Neuronal stem cell (in vitro differentiated cells): ENCODE data around the gene CXADR.
"Not testable (repeated sequence)": the region's sequence is repeated elsewhere in the genome, so short reads cannot be mapped to it uniquely, and the experiment has no call there.

ENCODE experiments used
- DNase-seq: peaks from one replicate; pipeline ENCODE4 v3.0.0-alpha.2; 2013; ENCODE audit warnings: low spot score
- H2AFZ ChIP-seq: one replicate; pipeline ENCODE4 v1.6.1; 2013; ENCODE audit warnings: mild to moderate bottlenecking, low read length, inconsistent platforms
- H2AK5ac ChIP-seq: 2 replicates; pipeline ENCODE4 v1.6.1; 2013; ENCODE audit warnings: low read depth, mild to moderate bottlenecking, inconsistent platforms, low read length, moderate library complexity, mixed read lengths
- H2BK120ac ChIP-seq: 2 replicates; pipeline ENCODE4 v1.6.1; 2013; ENCODE audit warnings: low read depth, mild to moderate bottlenecking, inconsistent platforms, low read length, moderate library complexity, mixed read lengths
- H2BK12ac ChIP-seq: one replicate; pipeline ENCODE4 v1.6.1; 2013; ENCODE audit warnings: low read length, inconsistent platforms
- H2BK15ac ChIP-seq: 2 replicates; pipeline ENCODE4 v1.6.1; 2013; ENCODE audit warnings: mild to moderate bottlenecking, low read length, inconsistent platforms, mixed read lengths
- H2BK5ac ChIP-seq: one replicate; pipeline ENCODE4 v1.6.1; 2013; ENCODE audit warnings: inconsistent platforms, mild to moderate bottlenecking, low read length, moderate library complexity
- H3K14ac ChIP-seq: one replicate; pipeline ENCODE4 v1.6.1; 2013; ENCODE audit warnings: low read length, inconsistent platforms
- H3K18ac ChIP-seq: 2 replicates; pipeline ENCODE4 v1.6.1; 2013; ENCODE audit warnings: low read length, inconsistent platforms
- H3K23ac ChIP-seq: 2 replicates; pipeline ENCODE4 v1.6.1; 2013; ENCODE audit warnings: low read depth, mild to moderate bottlenecking, mixed read lengths, low read length, inconsistent platforms; ENCODE audit not compliant: poor library complexity
- H3K27ac ChIP-seq: replicated peaks from 3 replicates; pipeline ENCODE4 v1.5.1; 2013; ENCODE audit warnings: low read length, inconsistent platforms
- H3K27me3 ChIP-seq, 3 experiments: 2 replicates each; pipeline ENCODE4 v1.6.1; 2013; ENCODE audit warnings: low read length in 3 of 3, mild to moderate bottlenecking in 2 of 3, inconsistent platforms in 1 of 3, low read depth in 1 of 3, mixed read lengths in 1 of 3, moderate library complexity in 1 of 3; ENCODE audit not compliant: control insufficient read depth in 3 of 3, insufficient read depth in 3 of 3
- H3K36me3 ChIP-seq, 2 donors: replicated peaks in 1 of 2; 2 replicates each; pipeline ENCODE4 v1.6.1; 2013; ENCODE audit warnings: low read length in 2 of 2; ENCODE audit not compliant: control insufficient read depth in 2 of 2, insufficient read depth in 2 of 2
- H3K4ac ChIP-seq: 2 replicates; pipeline ENCODE4 v1.6.1; 2013; ENCODE audit warnings: inconsistent platforms, mild to moderate bottlenecking, low read length, moderate library complexity
- H3K4me1 ChIP-seq, 2 donors: 1 replicate in 1 of 2; 2 replicates in 1 of 2; pipeline ENCODE4 v1.6.1; 2013; ENCODE audit warnings: low read length in 2 of 2, low read depth in 1 of 2; ENCODE audit not compliant: control insufficient read depth in 2 of 2, insufficient read depth in 1 of 2
- H3K4me2 ChIP-seq: one replicate; pipeline ENCODE4 v1.6.1; 2013; ENCODE audit warnings: mild to moderate bottlenecking, low read length, inconsistent platforms; ENCODE audit not compliant: insufficient read depth, poor library complexity, severe bottlenecking
- H3K4me3 ChIP-seq, 2 donors: 2 replicates each; pipeline ENCODE4 v1.5.1; 2013; ENCODE audit warnings: low read length in 2 of 2, mild to moderate bottlenecking in 2 of 2, inconsistent platforms in 1 of 2, moderate library complexity in 1 of 2
- H3K79me1 ChIP-seq: one replicate; pipeline ENCODE4 v1.6.1; 2013; ENCODE audit warnings: low read depth, mild to moderate bottlenecking, inconsistent platforms, low read length, moderate library complexity
- H3K9ac ChIP-seq: one replicate; pipeline ENCODE4 v1.6.1; 2013; ENCODE audit warnings: mild to moderate bottlenecking, low read depth, low read length, inconsistent platforms; ENCODE audit not compliant: poor library complexity
- H3K9me3 ChIP-seq, 2 donors: replicated peaks in 1 of 2; 2 replicates each; pipeline versions ENCODE3 to v1.6.1; 2013; ENCODE audit warnings: low read length in 2 of 2, mild to moderate bottlenecking in 2 of 2, inconsistent platforms in 1 of 2, low read depth in 1 of 2, mixed read lengths in 1 of 2, moderate library complexity in 1 of 2; ENCODE audit not compliant: control insufficient read depth in 2 of 2, insufficient read depth in 1 of 2
- H4K8ac ChIP-seq: one replicate; pipeline ENCODE4 v1.6.1; 2013; ENCODE audit warnings: low read depth, mild to moderate bottlenecking, inconsistent platforms, low read length, moderate library complexity
- H4K91ac ChIP-seq: one replicate; pipeline ENCODE4 v1.6.1; 2013; ENCODE audit warnings: low read length, low read depth, mild to moderate bottlenecking, inconsistent platforms; ENCODE audit not compliant: poor library complexity
- WGBS, 2 donors: extraction: QIAGEN DNeasy Blood & Tissue Kit; methylation state at CpG; one replicate each; pipeline ENCODE4 v1.1.7; 2013; ENCODE audit warnings: missing lambda C conversion rate in 2 of 2, mixed read lengths in 1 of 2; ENCODE audit not compliant: insufficient read length in 2 of 2, insufficient replicate concordance in 1 of 2; ENCODE audit errors: extremely low coverage in 2 of 2; 5-methylcytosine and 5-hydroxymethylcytosine counted together

The CXADR gene

DNA sequence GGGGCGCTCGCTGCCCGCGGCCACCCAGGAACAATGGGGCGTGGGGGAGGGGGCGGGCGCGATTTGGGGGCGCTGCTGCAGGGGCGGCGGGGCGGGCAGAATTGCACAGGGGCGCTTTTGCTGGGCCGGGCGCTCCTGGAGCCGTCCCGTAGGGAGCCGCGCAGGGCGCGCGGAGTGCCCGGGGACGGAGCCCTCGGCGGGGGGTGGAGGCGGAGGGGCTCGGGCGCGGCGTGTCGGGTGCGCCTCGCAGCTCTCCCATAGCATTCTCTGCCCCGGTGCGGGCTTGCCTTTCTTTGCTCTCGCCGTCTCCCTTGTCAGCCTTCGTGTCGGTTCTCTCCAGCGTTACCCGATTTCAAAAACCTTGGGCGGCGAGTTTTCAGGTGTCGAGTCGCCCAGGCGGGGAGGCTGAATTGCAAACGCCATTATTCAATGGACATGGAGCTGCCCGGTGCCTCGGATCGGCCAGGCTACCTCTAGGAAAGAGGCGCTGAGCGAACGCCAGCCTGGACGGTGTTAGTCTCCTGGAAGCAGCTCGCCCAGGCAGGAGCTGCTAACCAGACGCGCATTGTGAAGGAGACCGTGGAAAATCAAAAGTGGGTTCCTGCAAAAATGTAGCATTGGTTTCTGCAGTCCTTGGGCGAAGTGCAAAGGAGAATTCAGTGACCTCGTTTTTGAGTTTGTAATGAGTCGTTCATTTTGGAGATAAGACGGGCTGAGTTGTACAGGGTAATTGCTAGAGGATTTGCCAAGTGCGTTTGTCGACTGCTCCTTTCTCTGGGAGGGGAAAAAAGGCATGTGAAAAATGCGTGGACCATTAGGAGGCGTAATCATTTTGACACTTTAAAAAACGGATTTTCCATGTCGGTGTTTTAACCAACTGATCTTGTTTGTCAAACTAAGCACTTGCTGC lies 626 bp downstream of the CXADR start:
- H2BK120ac ChIP-seq: no peak overlapping the region
- peak overlapping the region; percentile 83 for H3K4me2 ChIP-seq
- H3K27ac ChIP-seq: peak overlapping the region; percentile 83
- H3K36me3 ChIP-seq: peaks cover 0 to 7% of the 10 kb centered on the region in 2 donors
- peak; percentile 35 for DNase-seq
- peak overlapping the region; percentile 100 for H3K18ac ChIP-seq
- peak overlapping the region; percentile 100 for H2AFZ ChIP-seq
- WGBS, 2 donors: no CpG with 5 or more reads among the region's 69 CpGs
- H3K23ac ChIP-seq: peak overlapping the region; percentile 98
- H2BK5ac ChIP-seq: peak overlapping the region; percentile 88
- H4K8ac ChIP-seq: no peak overlapping the region
- H3K9ac ChIP-seq: peak overlapping the region; percentile 98
- peak overlapping the region; percentile 96 for H3K4me3 ChIP-seq
- H3K4ac ChIP-seq: peak overlapping the region; percentile 29
- no peak overlapping the region for H4K91ac ChIP-seq
- H3K14ac ChIP-seq: peak overlapping the region; percentile 87
- peaks cover 4% of the 10 kb centered on the region for H3K79me1 ChIP-seq
- no peak overlapping the region for H2BK12ac ChIP-seq
- peak overlapping the region; percentile 90 for H2BK15ac ChIP-seq
- no peaks in the 10 kb centered on the region for H3K9me3 ChIP-seq
- no peaks in the 10 kb centered on the region for H3K27me3 ChIP-seq
- H2AK5ac ChIP-seq: peak overlapping the region; percentile 53
- no peaks in the 10 kb centered on the region for H3K4me1 ChIP-seq

- peak; percentile 23 for DNase-seq
- peak overlapping the region in 1 of 2 donors; percentile 96 for H3K4me3 ChIP-seq
Observed at GRCh38 chr21:17514124-17514845, 1.4 kb downstream of the CXADR start.

GRCh38 chr21:17517008-17517407 lies 4.2 kb downstream of the CXADR start:
- H2AFZ ChIP-seq, H2BK15ac ChIP-seq, DNase-seq, H3K27ac ChIP-seq, H3K9ac ChIP-seq, H3K9me3 ChIP-seq, H3K18ac ChIP-seq, H4K91ac ChIP-seq, H4K8ac ChIP-seq, H2AK5ac ChIP-seq, H2BK120ac ChIP-seq, H3K23ac ChIP-seq, H3K4me2 ChIP-seq, H3K79me1 ChIP-seq, H3K27me3 ChIP-seq, H3K4me3 ChIP-seq, H3K4ac ChIP-seq, H3K4me1 ChIP-seq, H3K14ac ChIP-seq, H2BK5ac ChIP-seq, H2BK12ac ChIP-seq: not testable (repeated sequence)
- H3K36me3 ChIP-seq: peaks cover 0 to 24% of the 10 kb centered on the region in 2 donors
- WGBS, 2 donors: no CpG with 5 or more reads among the region's 1 CpG

More at GRCh38 chr21:17514124-17514845, 1.4 kb downstream of the CXADR start:
- H3K4me1 ChIP-seq: no peaks in the 10 kb centered on the region
- H2BK15ac ChIP-seq: no peak overlapping the region
- H3K4me2 ChIP-seq: peak overlapping the region; percentile 34
- no peak overlapping the region for H3K4ac ChIP-seq
- no peak overlapping the region for H3K9ac ChIP-seq
- peaks cover 0 to 14% of the 10 kb centered on the region in 2 donors for H3K36me3 ChIP-seq
- H3K79me1 ChIP-seq: peaks cover 4% of the 10 kb centered on the region
- H3K18ac ChIP-seq: no peak overlapping the region
- no peak overlapping the region for H4K91ac ChIP-seq
- no peaks in the 10 kb centered on the region for H3K9me3 ChIP-seq
- H3K27ac ChIP-seq: no peak overlapping the region
- no peak overlapping the region for H4K8ac ChIP-seq
- WGBS, 2 donors: no CpG with 5 or more reads among the region's 13 CpGs
- H2AK5ac ChIP-seq: no peak overlapping the region
- H3K27me3 ChIP-seq: no peaks in the 10 kb centered on the region
- H2BK120ac ChIP-seq: no peak overlapping the region
- no peak overlapping the region for H2BK5ac ChIP-seq
- no peak overlapping the region for H2BK12ac ChIP-seq
- no peak overlapping the region for H3K23ac ChIP-seq
- H2AFZ ChIP-seq: peak overlapping the region; percentile 100
- H3K14ac ChIP-seq: no peak overlapping the region

- H3K4me1 ChIP-seq: no peaks in the 10 kb centered on the region
- WGBS, 2 donors: no CpG with 5 or more reads among the region's 2 CpGs
Observed at GRCh38 chr21:17519208-17519738, 6.4 kb downstream of the CXADR start.

More at GRCh38 chr21:17519208-17519738, 6.4 kb downstream of the CXADR start:
- no peak overlapping the region for H2BK120ac ChIP-seq
- H4K8ac ChIP-seq: no peak overlapping the region
- peaks cover 1 to 28% of the 10 kb centered on the region in 2 donors for H3K36me3 ChIP-seq
- H3K14ac ChIP-seq: no peak overlapping the region
- H3K27ac ChIP-seq: no peak overlapping the region
- no peak overlapping the region for H2AK5ac ChIP-seq
- no peak overlapping the region for H3K4ac ChIP-seq
- no peak overlapping the region for H2BK12ac ChIP-seq
- no peak overlapping the region for H3K4me3 ChIP-seq
- no peaks in the 10 kb centered on the region for H3K27me3 ChIP-seq
- no peak for DNase-seq
- H2BK15ac ChIP-seq: no peak overlapping the region
- no peak overlapping the region for H3K18ac ChIP-seq
- no peak overlapping the region for H3K9ac ChIP-seq
- H4K91ac ChIP-seq: no peak overlapping the region
- H3K23ac ChIP-seq: no peak overlapping the region
- H2AFZ ChIP-seq: no peak overlapping the region
- no peak overlapping the region for H2BK5ac ChIP-seq
- H3K79me1 ChIP-seq: peaks cover 5% of the 10 kb centered on the region
- H3K9me3 ChIP-seq: peaks cover 0 to 3% of the 10 kb centered on the region in 2 donors
- no peak overlapping the region for H3K4me2 ChIP-seq
